ENCODE data around the gene RASSF1.

RASSF1 gene

DNA sequence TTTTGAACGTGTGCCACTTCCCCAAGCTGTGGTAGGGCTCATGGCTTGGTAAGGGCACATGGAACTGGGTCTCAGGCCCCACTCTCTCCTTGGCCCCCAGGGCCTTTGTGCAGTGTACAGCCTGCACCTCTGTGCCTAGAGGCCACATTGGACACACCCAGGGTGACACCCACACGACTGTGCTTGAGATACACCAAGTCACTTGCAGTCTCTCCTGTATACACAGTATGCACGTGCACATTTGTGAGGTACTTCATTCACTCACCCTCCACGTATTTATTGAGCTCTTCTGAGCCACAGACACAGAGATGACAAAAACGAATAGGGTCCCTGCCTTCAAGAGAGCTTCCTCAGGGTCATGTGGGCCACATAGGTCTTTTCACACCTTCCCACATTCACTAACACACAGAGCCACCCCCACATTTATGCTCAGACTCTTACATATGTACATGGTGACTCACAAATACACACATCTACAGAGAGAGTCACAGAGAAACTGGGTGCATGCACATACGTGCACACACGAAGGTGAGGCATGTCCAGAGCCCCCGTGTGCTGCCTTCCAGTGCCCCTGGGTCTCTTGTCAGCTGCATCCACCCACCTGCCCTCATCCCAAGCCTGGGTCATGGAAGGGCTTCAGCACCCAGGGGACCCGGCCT, 28.5 kb upstream of the RASSF1 start:
- in situ Hi-C loops (cut with MboI; ENCODE audit: low sequenced_read_pairs), result loop anchor here (25.0 kb wide), 1 partner anchor 168 kb away; no protein-coding TSS in a partner anchor

GRCh38 chr3:50365842-50366220, 25.2 kb upstream of the RASSF1 start:
- in situ Hi-C loops (cut with MboI; ENCODE audit: low sequenced_read_pairs), result loop anchor here (25.0 kb wide), 1 partner anchor 171 kb away; no protein-coding TSS in a partner anchor

DNA sequence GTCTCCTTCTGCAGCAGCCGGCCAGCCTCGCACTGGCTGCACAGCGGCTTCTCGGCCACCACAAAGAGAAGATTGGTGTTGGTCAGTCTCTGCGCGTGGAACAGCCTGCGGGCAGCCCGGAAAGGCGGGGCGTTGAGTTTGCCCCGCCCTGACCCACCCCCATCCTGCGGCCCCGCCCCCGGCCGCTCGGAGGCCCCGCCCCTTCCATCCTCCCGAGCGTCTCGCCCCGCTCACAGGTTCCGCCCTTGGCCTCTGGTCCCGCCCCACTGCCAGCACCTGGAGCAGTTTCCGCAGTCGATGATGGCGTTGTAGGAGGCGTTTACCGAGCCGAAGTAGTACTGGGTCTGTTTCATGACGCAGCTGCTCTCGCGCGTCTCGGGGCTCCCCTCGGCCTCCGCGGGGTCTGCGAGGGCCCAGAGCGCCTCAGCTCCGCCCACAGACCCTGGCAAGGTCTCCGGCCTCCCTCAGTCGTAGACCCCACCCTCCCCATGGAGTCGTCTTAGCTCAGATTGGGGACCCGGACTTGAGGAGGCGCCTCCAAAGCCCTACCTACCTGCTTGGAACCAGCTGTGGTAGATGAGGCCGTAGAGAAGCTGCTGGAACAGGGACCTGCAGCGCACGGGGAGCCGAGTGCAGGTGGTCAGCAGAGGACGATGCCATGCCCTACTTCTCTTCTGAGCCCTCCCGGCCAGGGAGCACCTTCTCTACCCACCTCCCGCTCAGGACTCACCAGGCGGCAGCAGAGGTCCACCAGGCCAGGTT, 24.6 kb upstream of the RASSF1 start:
- in situ Hi-C loops (cut with MboI; ENCODE audit: low sequenced_read_pairs), result loop anchor here (25.0 kb wide), 1 partner anchor 172 kb away; no protein-coding TSS in a partner anchor

DNA sequence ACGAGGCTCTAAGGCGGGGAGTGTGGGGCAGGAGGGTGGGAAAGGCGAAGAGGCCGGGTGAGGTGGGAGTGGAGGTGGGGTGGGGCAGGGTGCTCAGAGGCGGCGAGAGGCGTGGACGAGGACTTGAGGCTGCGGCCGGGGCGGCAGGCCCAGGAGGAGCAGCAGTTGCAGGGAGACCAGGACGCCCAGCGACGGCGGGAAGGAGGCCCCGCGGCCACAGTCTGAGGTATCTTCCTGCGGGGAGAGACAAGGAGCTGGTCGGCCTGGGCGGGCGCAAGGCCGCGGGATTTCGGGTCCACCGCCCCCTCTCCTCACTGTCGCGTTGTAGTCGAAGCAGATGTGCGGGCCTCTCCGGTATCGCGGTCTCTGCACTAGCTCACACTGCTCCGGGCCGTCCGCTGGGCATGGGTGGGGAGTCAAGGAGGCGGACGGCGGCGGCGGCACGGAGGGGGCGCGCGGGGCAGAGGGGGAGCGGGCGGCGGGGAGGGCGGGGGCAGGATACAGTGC, 24.0 kb upstream of the RASSF1 start:
- in situ Hi-C loops (cut with MboI; ENCODE audit: low sequenced_read_pairs), result loop anchor here (25.0 kb wide), 1 partner anchor 173 kb away; no protein-coding TSS in a partner anchor

DNA sequence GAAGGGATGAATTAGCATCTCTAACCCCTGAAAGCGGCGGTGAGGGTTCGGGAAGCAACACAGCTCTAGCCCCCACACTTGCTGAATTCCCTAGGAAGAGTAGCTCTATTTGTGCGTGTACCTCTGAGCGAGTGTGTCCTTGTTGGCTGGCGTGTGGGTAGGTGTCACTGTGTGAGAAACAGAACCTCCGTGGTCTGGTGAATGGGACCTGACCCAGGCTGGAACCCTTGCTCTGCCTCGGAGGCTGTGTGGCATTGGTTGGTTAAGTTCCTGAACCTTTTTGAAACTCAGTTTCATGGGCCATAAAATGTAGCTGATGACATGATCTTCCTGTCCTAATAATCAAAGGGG, 19.1 kb upstream of the RASSF1 start:
- in situ Hi-C loops (cut with MboI; ENCODE audit: low sequenced_read_pairs), result loop anchor here (25.0 kb wide), 1 partner anchor 178 kb away; no protein-coding TSS in a partner anchor

DNA sequence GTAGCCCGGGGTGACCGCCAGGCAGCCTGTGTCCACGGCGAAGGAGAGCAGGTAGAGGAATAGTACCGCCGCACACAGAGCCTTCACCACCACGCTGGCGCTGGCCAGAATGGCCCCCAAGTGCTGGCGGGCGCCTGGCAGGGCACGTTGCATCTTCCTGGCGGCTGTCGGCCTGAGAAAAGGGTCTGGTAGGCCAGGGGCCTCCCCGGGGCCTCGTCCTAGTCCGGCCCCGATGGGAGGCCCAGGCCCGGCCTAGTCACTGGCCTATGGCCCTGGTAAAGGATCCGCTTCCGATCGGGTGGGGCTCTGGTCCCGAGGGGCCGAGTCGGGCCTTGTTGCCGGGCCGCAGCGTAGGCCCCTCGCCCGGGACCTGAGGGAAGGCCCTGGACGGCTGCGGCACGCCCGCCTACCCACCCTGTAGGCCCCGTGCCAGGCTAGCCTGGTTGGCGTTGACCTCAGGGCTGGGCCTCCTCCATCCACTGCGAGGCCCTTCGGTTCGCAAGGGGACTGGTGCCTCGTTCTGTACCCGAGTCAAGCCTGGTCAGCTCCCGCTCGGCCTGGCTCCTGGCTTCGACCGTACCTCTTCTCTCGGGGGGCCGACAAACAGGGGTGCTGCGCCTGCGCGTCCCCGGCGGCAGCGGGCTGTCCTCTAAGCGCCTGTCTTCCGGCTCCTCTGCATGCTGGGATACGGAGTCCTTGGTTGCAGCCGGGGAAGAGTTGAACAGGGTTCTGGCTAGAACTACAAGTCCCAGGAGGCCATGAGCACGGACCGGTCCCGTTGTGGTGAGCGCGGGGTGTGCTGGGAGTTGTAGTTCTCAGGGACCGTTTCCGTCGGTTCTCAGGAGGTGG, 18.5 kb upstream of the RASSF1 start, which contains the start of gene TMEM115:
TSS of gene TMEM115 (minus strand) at position 611 of the 849 bp plus-strand sequence. CDS start at position 153, 458 bp downstream.
- in situ Hi-C loops (cut with MboI; ENCODE audit: low sequenced_read_pairs), result loop anchor here (25.0 kb wide), 1 partner anchor 178 kb away; no protein-coding TSS in a partner anchor

DNA sequence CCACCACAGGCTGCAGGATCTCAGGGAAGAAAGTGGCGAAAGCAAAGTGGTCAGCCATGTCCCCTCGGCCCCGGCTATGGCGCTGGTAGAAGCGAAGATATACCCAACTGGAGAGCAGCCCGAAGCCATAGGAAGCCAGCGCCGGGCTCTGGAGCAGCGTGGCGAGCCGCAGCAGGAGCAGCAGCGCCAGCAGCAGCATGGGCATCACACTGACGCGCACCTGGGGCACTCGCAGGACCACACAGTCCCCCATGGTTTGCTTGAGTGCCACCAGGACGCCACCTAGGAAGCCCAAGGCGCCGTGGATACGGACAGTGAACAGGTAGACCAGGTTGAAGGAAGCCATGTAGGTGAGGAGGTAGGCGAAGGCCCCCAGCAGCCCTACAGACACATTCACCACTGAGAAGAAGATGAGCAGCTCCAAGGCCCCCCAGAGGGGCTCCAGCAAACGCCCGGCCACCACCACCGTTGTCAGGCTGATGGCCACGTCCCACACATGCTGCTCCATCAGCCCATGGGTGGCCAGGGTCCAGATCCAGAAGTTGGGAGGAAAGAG, 17.8 kb upstream of the RASSF1 start:
- in situ Hi-C loops (cut with MboI; ENCODE audit: low sequenced_read_pairs), result loop anchor here (25.0 kb wide), 1 partner anchor 179 kb away; no protein-coding TSS in a partner anchor

- in situ Hi-C loops (cut with MboI; ENCODE audit: low sequenced_read_pairs), result loop anchor here (25.0 kb wide), 1 partner anchor 180 kb away; no protein-coding TSS in a partner anchor
Observed at GRCh38 chr3:50357481-50357880, 16.8 kb upstream of the RASSF1 start.

DNA sequence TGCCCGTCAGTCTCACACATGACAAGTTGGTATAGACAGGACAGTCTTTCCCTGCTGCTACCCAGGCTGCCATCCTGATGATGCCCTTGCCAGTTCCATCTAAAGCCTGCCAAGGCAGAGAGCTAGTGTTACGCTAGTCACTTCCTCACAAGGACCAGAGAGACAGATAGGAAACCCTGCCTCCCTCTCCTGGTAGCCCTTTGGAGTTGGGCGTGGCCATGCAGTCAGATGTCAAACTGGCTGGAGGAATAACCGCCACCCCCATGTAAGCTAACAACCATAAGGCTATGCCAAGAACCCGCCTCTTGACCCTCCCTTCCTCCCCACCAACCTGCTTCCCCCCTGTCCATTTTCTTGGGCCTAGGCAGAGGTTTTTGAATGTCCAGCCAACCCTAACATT, 15.9 kb upstream of the RASSF1 start:
- in situ Hi-C loops (cut with MboI; ENCODE audit: low sequenced_read_pairs), result loop anchor here (25.0 kb wide), 1 partner anchor 181 kb away; no protein-coding TSS in a partner anchor

DNA sequence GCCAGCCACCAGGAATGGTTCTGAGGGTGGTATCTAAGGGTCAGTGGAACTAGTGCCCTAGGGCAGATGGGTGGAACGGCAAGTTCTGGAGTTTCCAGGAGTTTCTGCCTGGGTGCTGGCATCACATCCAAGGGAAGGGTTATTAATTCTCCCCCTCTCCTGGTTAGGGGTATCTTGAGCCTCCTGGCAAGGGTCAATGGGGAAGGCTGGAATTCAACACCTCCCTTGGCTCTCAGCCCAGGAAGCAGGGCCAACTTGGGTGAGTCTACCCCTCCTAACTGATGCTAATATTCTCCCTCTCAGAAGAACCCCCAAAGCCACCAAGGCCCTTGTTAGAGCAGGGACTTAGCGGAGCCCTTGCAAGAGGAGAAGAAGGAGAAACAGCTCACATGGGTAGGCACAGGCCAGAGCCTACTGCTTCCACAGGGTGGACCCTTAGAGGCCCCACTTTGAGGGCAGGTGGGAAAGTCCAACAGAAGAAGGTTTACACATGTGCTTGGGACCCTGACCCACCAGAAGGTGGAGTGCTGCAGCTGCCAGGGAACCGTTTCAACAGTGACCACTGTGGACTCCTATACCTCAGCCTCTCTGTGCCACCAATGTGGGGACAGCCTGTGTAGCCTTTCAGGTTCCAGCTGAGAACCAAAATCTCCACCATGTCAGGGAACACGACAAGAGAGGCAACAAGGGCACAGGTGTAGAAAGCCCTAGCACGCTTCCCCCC, 15.4 kb upstream of the RASSF1 start:
- in situ Hi-C loops (cut with MboI; ENCODE audit: low sequenced_read_pairs), result loop anchor here (25.0 kb wide), 1 partner anchor 181 kb away; no protein-coding TSS in a partner anchor

- in situ Hi-C loops (cut with MboI; ENCODE audit: low sequenced_read_pairs), result loop anchor here (25.0 kb wide), 1 partner anchor 182 kb away; no protein-coding TSS in a partner anchor
Observed at GRCh38 chr3:50354850-50355249, 14.2 kb upstream of the RASSF1 start.

DNA sequence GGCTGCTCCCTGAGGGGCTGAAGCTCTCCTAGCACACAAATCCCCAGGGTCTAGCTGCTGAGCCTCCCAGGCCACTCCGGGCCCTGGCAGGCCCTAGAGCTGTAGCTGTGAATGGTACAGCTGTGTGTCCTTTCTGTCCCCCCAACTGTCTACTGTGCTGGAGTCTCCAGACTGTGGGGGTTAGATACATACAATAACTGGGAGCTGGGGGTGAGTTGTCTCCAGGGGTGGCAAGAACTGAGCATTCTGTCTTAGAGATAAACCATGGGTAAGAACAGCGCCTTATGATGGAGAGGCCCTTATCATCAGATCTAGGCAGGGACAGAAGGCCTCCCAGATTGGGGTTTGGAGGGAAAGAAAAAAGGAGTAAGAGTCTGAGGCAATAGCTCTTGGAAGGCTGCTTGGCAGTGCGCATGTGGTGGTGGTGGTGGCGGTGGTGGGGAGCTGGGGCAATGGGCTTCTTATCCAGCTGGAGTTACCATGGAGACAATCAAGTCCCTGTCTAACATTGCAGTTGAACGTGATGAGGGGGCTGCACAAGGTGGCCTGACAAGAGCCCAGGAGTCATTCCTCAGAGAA, 13.6 kb upstream of the RASSF1 start:
- in situ Hi-C loops (cut with MboI; ENCODE audit: low sequenced_read_pairs), result loop anchor here (25.0 kb wide), 1 partner anchor 183 kb away; no protein-coding TSS in a partner anchor

GRCh38 chr3:50353245-50354004, 12.8 kb upstream of the RASSF1 start:
- in situ Hi-C loops (cut with MboI; ENCODE audit: low sequenced_read_pairs), result loop anchor here (25.0 kb wide), 1 partner anchor 184 kb away; no protein-coding TSS in a partner anchor

DNA sequence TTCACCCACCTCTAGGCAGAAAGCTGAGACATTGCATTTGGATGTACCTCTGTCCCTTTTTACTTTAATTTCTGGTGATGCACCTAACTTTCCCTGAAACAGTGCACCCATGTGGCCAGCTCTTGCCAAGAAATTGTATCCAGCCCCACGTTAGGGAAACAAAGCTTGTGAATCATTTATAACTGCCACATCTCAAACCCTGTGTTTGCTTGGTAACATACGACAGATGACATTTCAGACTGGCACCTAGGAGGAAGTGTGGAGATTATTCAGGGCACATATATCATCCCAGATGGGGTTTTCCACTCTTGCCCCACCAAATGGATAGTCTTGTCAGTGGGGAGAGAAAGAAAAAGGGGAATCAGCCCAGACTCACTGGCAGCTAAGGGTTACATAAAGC, 12.1 kb upstream of the RASSF1 start:
- in situ Hi-C loops (cut with MboI; ENCODE audit: low sequenced_read_pairs), result loop anchor here (25.0 kb wide), 1 partner anchor 185 kb away; no protein-coding TSS in a partner anchor

DNA sequence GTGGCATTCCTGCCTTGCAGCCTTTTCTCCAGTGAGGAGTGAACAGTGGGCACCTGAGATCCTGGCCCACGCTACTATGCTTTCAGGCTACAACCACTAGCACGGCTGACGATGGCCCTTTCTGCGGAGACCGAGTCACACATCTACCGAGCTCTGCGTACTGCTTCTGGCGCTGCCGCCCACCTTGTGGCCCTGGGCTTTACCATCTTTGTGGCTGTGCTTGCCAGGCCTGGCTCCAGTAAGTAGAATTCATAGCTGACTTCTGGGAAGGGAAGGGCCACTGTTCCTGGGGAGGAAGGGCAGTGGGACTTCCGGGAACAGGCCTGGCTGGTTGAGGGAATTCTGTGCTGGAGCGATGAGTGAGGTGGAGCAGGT, 10.7 kb upstream of the RASSF1 start:
- in situ Hi-C loops (cut with MboI; ENCODE audit: low sequenced_read_pairs), result loop anchor here (25.0 kb wide), 1 partner anchor 186 kb away; no protein-coding TSS in a partner anchor

GRCh38 chr3:50350527-50351322, 10.1 kb upstream of the RASSF1 start, which contains the start of the genes CYB561D2 and NPRL2:
Gene CYB561D2, plus strand, starts transcription at chr3:50350862. Its CDS starts 572 bp downstream, at chr3:50351434.
Gene NPRL2, minus strand, starts transcription at chr3:50350775. Its CDS starts 123 bp downstream, at chr3:50350652.
- in situ Hi-C loops (cut with MboI; ENCODE audit: low sequenced_read_pairs), result loop anchor here (25.0 kb wide), 1 partner anchor 187 kb away; no protein-coding TSS in a partner anchor

- in situ Hi-C loops (cut with MboI; ENCODE audit: low sequenced_read_pairs), result loop anchor here (25.0 kb wide), 1 partner anchor 187 kb away; no protein-coding TSS in a partner anchor
Observed at GRCh38 chr3:50350213-50350526, 9.5 kb upstream of the RASSF1 start.
